AG09309 (cell line): Measurements from ENCODE around the gene EXD3.

Experiments used
- DNase-seq: peaks from one replicate; pipeline ENCODE4 v3.0.0-alpha.2; 2010; ENCODE audit warnings: low read depth
- H3K4me3 ChIP-seq: 2 replicates; pipeline ENCODE4 v1.5.1; 2011; ENCODE audit warnings: mild to moderate bottlenecking, low read depth, low read length, moderate library complexity; ENCODE audit not compliant: control insufficient read depth
- CTCF ChIP-seq: IDR thresholded peaks from 2 replicates; pipeline ENCODE4 v1.5.1; 2011; ENCODE audit warnings: mild to moderate bottlenecking, low read depth, low read length, inconsistent platforms; ENCODE audit not compliant: insufficient read depth, control insufficient read depth; ENCODE audit errors: missing control alignments

Gene EXD3

GRCh38 chr9:137457406-137458193 is 34.6 kb upstream of the EXD3 start:
- DNase-seq = no peak
- TF ChIP-seq CTCF = no peak
- peak overlapping the region; percentile 61 for H3K4me3 ChIP-seq

DNA sequence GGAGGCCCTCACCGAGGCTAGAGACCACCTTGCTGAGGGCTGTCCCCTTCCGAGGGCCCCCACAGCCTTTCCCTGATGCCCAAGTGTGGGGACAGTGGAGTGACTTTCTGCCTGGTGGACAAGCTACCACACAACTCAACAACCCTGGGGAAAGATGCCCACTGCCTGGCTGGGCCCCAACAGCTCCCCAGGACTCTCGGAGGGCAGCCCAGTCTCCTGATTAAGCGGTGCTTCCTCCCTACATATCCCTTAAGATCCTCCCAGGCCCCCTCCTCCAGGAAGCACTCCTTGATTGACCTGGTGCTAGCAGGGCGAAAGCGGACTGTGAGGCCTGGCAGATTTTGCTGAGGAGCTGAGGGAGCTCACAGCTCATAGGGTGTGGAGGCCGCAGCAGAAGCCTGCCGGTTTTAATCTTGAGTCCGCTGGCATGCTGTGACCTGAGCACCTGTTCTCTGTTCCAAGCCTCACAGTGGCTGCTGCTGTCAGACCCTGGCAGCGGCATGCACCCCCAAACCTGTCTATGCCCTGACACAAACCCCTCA is 34.0 kb upstream of the EXD3 start:
- H3K4me3 ChIP-seq = no peak overlapping the region

GRCh38 chr9:137456061-137456863 is 33.3 kb upstream of the EXD3 start:
- no peak for TF ChIP-seq CTCF

More for the DNA sequence above, 34.0 kb upstream of the EXD3 start:
- no peak for TF ChIP-seq CTCF
- no peak for DNase-seq

DNA sequence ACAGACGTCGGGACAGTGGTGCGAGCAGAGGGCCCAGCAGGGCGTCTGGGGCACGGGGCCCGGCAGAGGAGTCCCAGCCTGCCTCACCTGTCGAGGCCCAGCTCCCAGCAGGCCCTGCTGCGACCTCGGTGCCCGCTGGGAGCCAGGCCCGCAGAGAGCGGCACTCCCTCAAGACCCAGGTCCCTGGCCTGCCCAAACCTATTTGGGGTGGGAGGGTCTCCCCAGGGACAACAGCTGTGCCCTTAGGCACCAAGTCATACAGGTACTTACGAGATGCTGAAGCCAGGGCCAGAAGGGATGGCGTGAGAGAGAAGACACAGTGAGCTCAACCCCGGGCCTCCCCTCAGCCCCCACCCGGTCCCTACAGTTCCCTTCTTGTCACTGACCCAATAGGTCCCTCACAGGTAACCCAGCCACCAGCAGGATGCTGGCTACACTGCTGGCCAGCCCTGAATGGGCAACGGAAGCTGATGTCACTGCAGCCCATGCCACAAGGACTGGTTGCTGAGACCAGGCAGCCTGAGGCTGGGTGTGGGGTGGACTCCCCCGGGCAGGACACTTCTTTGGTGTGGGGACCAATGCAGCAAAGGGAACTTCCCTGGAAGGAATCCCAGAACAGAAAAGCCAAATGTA is 32.5 kb upstream of the EXD3 start:
- no peak for DNase-seq
- TF ChIP-seq CTCF = no peak
- H3K4me3 ChIP-seq = no peak overlapping the region

More at GRCh38 chr9:137456061-137456863, 33.3 kb upstream of the EXD3 start:
- no peak for DNase-seq
- H3K4me3 ChIP-seq = no peak overlapping the region

DNA sequence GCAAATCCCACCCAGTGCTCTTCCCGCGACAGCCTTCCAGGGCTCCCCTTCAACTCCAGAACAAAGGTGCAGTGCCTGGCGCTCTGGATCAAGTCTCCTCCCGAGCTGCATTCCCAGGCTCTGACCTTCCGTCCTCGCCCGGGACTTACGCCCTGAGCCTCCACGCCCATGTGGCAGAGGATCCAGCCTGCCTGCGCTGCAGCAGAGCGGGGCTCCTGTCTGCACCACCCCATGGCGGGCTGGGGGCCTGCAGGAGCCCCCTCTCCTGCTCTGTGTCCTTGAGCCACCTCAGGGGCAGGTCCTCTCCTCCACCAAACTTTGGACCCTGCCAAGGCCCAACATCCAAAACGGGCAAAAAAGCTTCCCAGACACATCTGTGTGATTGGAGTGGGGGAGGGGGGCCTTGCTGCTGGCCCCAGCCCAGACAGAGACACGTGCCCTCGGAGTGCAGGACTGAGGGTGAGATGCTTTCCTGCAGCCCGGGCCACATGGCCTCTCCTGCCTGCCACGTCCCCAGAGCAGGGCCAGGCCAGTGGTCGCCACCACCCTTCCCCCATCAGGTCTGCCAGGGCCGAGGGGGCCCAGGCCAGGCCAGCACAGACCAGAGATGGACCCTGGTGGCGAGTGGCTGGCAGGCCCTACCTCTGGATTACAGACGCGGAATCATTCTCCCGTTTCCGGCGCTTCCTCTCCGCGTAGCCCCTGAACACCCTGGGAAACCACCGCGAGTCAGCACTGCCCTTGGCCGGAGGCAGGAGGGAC is 31.8 kb upstream of the EXD3 start:
- TF ChIP-seq CTCF = no peak
- no peak for DNase-seq
- no peak overlapping the region for H3K4me3 ChIP-seq
